ENCODE results near the gene CEMIP. TPM values are rescaled to one million over a fixed set of nuclear protein-coding genes. Genes with fewer than 3 reads are reported as not detected.
"Not testable (repeated sequence)": the region's sequence is repeated elsewhere in the genome, so short reads cannot be mapped to it uniquely, and the experiment has no call there.

The CEMIP gene
- total and polyA plus RNA-seq, 12 donors = 0.08 to 2.2 (median 0.35) TPM

GRCh38 chr15:80953001-80953952 is 174.1 kb downstream of the CEMIP start:
- Histone ChIP-seq H3K27me3 (no peaks in the 10 kb centered on the region), H3K4me3 (no peak overlapping the region), H3K4me1 (replicated peaks in 1 of 2) (no peaks in the 10 kb centered on the region), H3K9me3 (replicated peaks in 1 of 3) (no peaks in the 10 kb centered on the region), H3K36me3 (replicated peaks in 1 of 2) (peaks cover 0 to 25% of the 10 kb centered on the region in 2 donors), H3K27ac (no peak overlapping the region)
- intact Hi-C loops (cut with DNase I) = no loop called here
- TF ChIP-seq CTCF (IDR thresholded peaks at IDR 0.05) (no peak), POLR2A (IDR thresholded peaks at IDR 0.05) (no peak)
- 93 to 98% (median 95%) methylated on average over 12 of the region's 12 CpGs for WGBS, 4 donors
- DNase-seq = peak in 2 of 7 donors; percentile 13 to 31

- no peak overlapping the region for H3K27ac ChIP-seq
- H3K4me1 ChIP-seq (replicated peaks in 1 of 2) = no peaks in the 10 kb centered on the region
- no peaks in the 10 kb centered on the region for H3K9me3 ChIP-seq (replicated peaks in 1 of 3)
- peaks cover 0 to 17% of the 10 kb centered on the region in 2 donors for H3K36me3 ChIP-seq (replicated peaks in 1 of 2)
- intact Hi-C loops (cut with DNase I) = no loop called here
- no peak for TF ChIP-seq POLR2A (IDR thresholded peaks at IDR 0.05)
- no peak for TF ChIP-seq CTCF (IDR thresholded peaks at IDR 0.05)
- DNase-seq = peak in 2 of 7 donors; percentile 13 to 25
- H3K4me3 ChIP-seq = no peak overlapping the region
- 93 to 97% (median 94%) methylated on average over 9 of the region's 9 CpGs for WGBS, 4 donors
- no peaks in the 10 kb centered on the region for H3K27me3 ChIP-seq
Measured at GRCh38 chr15:80953953-80954778, 175.0 kb downstream of the CEMIP start.

DNA sequence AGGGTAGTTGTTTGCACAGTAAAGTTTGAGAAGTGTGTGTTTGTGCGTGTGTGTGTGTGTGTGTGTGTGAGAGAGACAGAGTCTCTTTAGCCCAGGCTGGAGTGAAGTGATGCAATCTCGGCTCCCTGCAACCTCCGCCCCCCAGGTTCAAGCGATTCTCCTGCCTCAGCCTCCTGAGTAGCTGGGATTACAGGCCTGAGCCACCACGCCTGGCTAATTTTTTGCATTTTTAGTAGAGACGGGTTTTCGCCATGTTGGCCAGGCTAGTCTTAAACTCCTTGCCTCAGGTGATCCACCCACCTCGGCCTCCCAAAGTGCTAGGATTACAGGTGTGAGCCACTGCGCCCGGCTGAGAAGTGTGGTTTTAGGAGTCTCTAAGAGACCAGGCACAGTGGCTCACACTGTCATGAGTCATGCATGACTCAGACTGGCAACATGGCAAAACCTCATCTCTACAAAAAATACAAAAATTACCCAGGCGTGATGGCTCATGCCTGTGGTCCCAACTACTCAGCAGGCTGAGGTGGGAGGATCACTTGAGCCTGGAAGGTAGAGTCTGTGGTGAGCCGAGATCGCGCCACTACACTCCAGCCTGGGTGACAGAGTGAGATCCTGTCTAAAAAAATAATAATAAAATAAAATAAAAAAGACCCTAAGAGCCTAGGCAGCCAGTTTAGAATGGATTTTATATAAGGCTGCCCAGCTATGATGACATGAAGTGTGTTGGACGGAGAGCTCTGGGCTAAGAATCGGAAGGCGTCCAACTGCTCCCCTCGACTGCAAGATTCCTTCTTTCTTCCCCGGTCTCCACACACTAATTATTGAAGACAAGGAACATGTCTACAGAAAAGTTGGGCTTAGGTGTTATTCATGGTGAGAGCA is 176.6 kb downstream of the CEMIP start:
- intact Hi-C loops (cut with DNase I); H3K4me1 ChIP-seq (replicated peaks in 1 of 2); H3K27ac ChIP-seq; H3K27me3 ChIP-seq; H3K4me3 ChIP-seq; H3K9me3 ChIP-seq (replicated peaks in 1 of 3): not testable (repeated sequence)
- 82 to 86% (median 84%) methylated on average over 18 to 19 of the region's 19 CpGs for WGBS, 4 donors
- peak; percentile 37 to 68 (median 59) for DNase-seq
- peaks cover 0 to 12% of the 10 kb centered on the region in 2 donors for H3K36me3 ChIP-seq (replicated peaks in 1 of 2)

GRCh38 chr15:80957556-80957955 is 178.4 kb downstream of the CEMIP start:
- 67 to 92% (median 85%) methylated on average over 2 of the region's 2 CpGs for WGBS, 4 donors

More at GRCh38 chr15:80957556-80957955, 178.4 kb downstream of the CEMIP start:
- H3K4me1 ChIP-seq (replicated peaks in 1 of 2) = no peaks in the 10 kb centered on the region
- no peaks in the 10 kb centered on the region for H3K36me3 ChIP-seq (replicated peaks in 1 of 2)
- intact Hi-C loops (cut with DNase I) = no loop called here
- H3K4me3 ChIP-seq = no peak overlapping the region
- H3K27ac ChIP-seq = no peak overlapping the region
- H3K9me3 ChIP-seq (replicated peaks in 1 of 3) = no peaks in the 10 kb centered on the region
- peak in 2 of 7 donors; percentile 3 to 15 for DNase-seq
- TF ChIP-seq POLR2A (IDR thresholded peaks at IDR 0.05) = no peak
- no peak for TF ChIP-seq CTCF (IDR thresholded peaks at IDR 0.05)
- no peaks in the 10 kb centered on the region for H3K27me3 ChIP-seq

Measured in adrenal gland (tissue), 12 donors.